NCI-H2107 treated with DMSO at 0.1 percent for 48 hours (cell line): ENCODE results near the gene ATXN2L.
"Not testable (repeated sequence)": the region's sequence is repeated elsewhere in the genome, so short reads cannot be mapped to it uniquely, and the experiment has no call there.

Experiments
- DNase-seq: peaks from one replicate; lab custom pipeline; 2025; ENCODE audit not compliant: unreplicated experiment; lab: John Stamatoyannopoulos, UW

The ATXN2L gene, protein sequence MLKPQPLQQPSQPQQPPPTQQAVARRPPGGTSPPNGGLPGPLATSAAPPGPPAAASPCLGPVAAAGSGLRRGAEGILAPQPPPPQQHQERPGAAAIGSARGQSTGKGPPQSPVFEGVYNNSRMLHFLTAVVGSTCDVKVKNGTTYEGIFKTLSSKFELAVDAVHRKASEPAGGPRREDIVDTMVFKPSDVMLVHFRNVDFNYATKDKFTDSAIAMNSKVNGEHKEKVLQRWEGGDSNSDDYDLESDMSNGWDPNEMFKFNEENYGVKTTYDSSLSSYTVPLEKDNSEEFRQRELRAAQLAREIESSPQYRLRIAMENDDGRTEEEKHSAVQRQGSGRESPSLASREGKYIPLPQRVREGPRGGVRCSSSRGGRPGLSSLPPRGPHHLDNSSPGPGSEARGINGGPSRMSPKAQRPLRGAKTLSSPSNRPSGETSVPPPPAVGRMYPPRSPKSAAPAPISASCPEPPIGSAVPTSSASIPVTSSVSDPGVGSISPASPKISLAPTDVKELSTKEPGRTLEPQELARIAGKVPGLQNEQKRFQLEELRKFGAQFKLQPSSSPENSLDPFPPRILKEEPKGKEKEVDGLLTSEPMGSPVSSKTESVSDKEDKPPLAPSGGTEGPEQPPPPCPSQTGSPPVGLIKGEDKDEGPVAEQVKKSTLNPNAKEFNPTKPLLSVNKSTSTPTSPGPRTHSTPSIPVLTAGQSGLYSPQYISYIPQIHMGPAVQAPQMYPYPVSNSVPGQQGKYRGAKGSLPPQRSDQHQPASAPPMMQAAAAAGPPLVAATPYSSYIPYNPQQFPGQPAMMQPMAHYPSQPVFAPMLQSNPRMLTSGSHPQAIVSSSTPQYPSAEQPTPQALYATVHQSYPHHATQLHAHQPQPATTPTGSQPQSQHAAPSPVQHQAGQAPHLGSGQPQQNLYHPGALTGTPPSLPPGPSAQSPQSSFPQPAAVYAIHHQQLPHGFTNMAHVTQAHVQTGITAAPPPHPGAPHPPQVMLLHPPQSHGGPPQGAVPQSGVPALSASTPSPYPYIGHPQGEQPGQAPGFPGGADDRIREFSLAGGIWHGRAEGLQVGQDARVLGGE

DNA sequence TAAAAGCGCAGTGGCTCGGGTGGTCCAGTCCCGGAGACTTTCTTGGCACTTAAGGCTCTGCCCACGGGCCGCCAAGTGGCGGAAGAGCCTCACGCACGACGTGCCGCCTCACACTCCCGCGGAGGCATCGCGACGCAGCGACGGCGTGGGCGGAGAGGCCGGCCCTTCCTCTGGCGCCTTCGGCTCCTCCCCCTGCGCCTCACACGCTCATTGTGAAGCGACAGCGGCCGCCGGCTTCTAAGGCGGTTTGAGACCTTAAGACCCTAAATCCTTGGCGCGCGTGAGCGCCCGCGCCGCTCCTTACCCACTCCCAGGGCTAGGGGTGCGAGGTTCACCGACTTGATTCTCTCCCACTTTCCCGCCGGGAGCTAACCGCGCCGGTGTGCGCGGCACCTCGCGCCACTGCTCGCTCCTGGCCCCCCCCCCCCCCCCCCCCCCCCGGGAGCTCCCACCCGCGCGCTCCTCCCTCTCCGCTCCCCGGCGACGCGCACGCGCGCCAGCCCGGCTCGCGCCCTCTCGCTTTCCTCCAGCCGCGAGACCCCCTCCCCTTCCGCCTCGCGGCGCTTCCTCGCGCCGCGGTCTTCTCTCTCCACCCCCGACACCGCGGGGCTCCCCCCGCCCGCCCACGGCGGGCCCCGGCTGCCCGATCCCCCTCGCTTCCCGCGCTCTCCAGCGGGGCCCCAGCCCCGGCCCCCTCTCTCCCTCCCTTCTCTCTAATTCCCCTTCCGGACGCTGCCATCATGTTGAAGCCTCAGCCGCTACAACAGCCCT, at the start of gene ATXN2L:
Gene ATXN2L (plus strand): TSS at position 480 of the 771 bp plus-strand sequence. CDS start 261 bp downstream, at position 741.
- peak; percentile 60 for DNase-seq

DNA sequence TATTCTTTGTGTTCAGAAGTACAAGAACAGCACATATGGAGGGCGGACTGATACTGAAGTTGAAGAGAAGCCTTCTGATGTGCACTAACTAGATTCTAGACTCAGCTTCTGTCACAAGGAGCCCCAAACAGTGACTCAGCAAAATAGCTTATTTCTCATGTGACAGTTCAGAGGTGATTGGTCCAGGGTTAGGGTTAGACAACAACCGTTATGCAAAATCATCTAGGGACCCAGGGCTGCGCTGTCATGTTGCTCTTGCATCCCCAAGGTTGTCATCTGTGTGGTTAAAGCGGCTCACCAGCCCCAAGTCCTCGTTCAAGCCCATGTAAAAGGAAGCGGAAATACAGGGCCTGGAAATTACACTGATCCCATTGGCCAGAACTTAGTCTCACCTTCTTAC, 41.1 kb upstream of the ATXN2L start:
- not testable (repeated sequence) for DNase-seq

DNA sequence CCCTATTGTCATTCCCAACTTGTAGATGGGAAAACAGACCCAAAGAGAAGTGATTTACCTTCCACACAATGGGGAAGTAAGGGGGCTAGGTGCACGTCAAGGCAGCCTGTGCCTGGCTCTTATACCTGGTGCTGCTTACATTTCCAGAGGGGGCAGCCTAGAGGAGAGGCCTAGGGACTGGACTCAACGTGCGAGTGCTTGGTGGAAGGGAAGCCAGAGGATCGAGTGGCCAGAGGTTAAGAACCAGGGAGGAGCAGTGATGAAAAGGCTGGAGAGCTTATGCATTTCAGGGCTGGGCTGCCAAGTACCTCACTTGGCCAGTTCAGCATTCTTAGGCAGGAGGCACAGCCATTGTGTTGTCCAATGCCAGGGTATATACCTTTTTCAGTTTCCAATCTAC, 40.4 kb upstream of the ATXN2L start:
- DNase-seq, result not testable (repeated sequence)

DNA sequence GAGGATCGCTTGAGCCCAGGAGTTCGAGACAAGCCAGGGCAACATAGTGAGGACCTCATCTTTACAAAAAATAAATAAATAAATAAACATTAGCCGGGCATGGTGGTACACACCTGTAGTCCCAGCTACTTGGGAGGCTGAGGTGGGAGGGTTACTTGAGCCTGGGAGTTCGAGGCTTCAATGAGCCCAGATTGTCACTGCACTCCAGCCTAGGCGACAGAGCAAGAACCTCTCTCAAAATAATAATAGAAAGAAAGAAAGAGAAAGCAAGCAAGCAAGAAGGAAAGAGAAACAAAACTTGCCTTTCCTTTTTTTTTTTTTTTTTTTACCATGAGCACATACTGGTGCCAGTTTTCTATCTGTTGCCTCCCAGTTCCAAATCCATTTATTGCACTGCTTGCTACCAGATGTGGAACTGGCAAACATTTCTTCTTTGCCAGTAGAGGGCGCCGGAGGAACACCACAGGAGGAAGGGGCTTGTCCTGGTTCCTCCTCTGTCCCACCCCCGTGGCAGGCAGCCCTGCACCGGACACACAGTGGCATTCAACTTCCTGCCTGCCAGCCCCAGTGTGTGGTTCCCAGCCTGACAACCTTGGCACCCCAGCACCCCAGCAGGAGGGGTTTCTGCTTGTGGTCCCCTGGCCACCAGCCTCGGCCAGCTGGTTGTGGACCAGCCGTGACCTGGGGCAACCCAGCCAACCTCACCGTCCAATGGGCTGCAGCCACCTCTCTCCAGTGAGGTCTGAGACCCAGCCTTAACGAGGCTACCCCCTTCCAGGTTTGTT, 20.4 kb upstream of the ATXN2L start:
- DNase-seq, result not testable (repeated sequence)

DNA sequence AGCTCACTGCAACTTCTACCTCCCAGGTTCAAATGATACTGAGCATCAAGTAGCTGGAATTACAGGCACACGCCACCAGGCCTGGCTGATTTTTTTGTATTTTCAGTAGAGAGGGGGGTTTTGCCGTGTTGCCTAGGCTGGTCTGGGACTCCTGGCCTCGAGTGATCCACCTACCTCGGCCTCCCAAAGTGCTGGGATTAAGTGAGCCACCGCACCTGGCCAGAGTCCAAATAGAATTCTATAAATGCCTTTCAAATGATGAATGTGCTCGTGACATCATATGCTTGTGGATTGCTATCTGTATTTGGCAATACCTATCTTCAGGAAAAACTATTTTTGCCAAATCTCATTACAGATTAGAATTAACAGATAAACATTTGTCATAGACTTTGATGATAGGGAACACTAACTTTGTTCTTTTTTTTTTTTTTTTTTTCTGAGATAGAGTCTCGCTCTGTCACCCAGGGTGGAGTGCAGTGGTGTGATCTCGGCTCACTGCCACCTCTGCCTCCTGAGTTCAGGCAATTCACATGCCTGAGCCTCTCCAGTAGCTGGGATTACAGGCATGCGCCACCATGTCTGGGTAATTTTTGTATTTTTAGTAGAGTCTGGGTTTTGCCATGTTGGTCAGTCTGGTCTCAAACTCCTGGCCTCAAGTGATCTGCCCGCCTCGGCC, 15.2 kb upstream of the ATXN2L start:
- not testable (repeated sequence) for DNase-seq

DNA sequence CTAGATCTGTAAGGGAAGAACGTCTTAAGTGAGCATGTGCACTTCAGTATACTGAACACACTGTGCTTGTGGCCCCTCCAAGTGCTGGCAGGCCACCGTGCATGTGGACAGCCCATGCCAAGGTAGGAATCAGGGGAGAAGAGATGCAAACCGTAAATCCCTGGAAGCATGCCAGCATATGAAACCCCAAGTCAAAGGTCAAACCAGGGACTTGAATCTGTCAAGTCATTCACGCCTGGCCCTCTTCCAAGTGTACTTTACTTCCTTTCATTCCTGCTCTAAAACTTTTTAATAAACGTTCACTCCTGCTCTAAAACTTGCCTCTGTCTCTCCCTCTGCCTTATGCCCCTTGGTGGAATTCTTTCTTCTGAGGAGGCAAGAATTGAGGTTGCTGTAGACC, 2.8 kb upstream of the ATXN2L start:
- no peak for DNase-seq

DNA sequence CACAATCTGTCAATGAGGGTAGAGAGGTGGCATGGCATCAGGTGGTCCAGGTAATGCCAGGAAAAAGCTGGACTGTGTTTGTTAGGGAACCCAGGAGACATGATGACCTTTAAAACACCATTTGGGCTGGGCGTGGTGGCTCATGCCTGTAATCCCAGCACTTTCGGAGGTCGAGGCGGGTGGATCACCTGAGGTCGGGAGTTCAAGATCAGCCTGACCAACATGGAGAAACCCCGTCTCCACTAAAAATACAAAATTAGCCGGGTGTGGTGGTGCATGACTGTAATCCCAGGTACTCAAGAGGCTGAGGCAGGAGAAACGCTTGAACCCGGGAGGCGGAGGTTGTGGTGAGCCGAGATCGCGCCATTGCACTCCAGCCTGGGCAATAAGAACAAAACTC, 2.3 kb upstream of the ATXN2L start:
- not testable (repeated sequence) for DNase-seq

DNA sequence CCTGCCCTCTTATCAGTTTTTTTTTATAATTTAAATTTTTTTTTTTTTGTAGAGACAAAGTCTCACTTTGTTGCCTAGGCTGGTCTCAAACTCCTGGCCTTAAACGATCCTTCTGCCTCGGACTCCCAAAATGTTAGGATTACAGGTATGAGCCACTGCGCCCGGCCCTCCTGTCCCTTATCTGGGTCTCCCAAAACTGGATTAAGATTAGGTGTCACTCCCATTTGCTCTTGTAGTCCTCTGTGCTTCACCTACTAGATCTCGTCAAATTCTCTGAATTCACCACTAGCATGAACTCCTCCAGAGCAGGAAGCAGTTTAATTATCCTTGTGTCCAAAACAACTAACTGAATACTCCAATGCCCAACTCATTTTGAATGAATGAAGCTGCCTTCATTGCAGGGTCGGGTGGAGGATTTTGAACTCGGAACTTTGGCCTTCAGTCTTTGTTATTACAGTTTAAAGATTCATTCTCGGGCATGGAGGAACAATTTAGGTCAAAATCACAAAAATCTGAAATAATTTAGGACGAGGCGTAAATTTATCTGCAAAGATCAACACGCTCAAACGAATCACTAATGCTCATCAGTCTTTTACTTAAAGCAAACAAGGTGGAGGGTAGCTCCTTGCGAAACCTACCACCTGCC, 802 bp upstream of the ATXN2L start:
- DNase-seq, result no peak

DNA sequence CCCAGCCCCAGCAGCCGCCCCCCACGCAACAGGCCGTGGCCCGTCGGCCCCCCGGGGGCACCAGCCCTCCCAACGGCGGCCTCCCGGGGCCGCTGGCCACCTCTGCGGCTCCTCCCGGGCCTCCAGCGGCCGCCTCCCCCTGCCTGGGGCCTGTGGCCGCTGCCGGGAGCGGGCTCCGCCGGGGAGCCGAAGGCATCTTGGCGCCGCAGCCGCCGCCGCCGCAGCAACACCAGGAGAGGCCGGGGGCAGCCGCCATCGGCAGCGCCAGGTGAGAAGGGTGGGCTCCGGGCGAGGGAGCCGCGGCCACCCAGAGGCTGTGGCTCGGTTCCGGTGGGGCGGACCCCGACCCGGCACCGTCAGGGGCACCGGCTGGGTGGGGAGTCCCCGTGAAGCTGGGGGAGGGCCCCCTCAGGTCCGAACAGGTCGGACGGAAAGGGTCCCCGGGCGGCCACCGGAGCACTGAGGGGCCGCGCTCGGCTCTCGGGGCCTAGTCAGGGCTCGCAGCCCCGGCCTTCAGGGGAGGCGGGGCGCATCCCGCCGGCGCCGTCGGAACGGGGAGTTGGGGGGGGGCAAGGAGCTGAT, 583 bp downstream of the ATXN2L start:
- DNase-seq, result no peak

DNA sequence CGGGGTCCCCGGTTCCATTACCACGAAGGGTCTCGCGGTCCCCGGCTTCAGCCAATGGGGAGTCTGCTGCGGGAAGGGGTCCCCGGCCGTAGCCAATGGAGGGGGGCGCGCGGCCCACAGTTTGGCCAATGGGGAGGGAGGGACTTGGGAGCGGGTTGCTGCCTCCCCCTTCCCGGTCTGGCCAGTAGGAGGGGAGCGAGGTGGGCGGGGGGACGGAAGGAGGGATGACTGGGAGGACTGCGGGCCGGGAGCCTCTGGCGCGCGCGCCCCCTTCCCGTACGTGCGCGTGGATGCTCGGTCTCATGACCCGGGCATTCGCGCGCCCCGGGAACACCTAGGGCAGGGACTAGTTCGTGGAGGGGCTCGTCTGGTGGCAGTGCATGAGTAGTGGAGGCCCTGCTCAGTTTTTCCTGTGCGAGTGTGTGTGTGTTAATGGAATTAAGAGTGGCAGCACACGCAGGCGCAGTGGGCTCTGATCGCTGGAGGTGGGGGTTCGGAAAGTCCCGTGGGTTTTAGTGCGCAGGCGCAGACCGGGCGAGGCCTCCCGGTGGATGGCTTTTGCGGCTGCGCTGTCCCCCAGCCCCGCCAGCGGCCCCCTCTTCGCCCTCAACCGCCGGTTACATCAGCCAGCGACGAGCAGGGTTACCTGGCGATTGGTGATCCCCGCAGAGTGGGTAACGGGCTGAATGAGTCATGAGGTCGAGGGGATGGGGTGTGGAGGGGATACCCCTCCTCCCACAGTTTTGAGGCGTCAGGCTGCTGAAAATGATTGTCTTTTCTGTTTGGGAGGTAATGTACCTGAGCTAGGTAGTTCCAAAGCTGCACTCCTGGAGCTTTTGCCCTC, 1.3 kb downstream of the ATXN2L start:
- peak; percentile 91 for DNase-seq

DNA sequence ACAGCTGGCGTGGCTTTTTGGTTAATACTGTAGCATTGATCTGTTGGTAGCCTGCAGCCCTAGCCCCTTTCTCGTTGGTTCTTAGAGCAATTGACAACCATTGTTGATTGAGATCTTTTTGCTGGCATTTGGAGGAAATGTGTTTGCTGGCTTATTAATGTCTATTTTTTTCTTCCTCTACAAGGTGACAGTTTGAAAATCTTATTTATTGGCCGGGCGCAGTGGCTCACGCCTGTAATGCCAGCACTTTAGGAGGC, 1.8 kb downstream of the ATXN2L start:
- no peak for DNase-seq

DNA sequence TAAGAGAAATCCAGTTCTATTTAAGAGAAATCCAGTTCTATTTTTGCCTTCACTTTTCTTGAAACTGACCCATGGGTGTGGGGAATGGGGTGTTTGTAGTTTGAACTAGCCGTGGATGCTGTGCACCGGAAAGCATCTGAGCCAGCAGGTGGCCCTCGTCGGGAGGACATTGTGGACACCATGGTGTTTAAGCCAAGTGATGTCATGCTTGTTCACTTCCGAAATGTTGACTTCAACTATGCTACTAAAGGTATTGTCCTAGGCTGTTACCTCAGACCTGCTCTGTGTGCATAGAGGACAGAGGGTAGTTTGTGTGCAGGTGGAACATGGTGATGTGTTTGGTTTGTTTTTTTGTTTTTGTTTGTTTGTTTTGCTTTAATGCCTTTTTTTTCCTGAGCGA, 3.3 kb downstream of the ATXN2L start:
- no peak for DNase-seq

DNA sequence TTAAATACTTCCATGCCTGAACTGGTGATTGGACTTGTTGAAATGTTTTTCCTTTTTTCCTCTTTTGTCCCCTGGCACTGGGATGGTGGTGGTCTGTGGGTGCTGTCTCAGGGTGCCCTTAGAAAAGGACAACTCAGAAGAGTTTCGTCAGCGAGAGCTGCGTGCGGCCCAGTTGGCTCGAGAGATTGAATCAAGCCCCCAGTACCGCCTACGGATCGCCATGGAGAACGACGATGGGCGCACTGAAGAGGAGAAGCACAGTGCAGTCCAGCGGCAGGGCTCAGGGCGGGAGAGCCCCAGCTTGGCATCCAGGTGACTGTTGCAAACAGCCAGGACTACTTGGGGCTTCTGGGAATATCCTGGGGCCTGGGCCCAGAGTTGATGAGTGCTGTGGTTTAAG, 6.9 kb downstream of the ATXN2L start:
- no peak for DNase-seq

DNA sequence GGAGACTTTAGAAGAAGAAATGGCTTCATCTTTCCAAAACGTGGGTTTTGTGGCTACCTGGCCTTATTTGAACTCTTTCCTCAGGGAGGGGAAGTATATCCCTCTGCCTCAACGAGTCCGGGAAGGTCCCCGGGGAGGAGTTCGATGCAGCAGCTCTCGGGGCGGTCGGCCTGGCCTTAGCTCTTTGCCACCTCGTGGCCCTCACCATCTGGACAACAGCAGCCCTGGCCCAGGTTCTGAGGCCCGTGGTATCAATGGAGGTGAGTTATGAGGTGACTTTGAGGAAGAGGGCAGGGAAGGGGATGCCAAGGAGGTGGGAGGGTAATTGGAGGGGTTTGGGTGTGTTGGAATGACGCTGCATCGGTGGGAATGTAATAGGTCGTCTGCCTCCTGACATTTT, 7.7 kb downstream of the ATXN2L start:
- no peak for DNase-seq

DNA sequence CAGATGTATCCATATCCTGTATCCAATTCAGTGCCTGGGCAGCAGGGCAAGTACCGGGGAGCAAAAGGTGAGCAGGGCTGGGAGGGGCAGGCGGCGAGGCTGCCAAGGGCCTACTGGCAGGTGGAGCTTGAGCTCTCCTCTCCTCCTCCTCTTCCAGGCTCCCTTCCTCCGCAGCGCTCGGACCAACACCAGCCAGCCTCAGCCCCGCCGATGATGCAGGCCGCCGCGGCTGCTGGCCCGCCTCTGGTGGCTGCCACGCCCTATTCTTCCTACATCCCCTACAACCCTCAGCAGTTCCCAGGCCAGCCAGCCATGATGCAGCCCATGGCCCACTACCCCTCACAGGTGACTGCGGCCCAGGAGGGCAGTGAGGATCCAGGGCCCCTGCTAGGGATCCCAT, 11.6 kb downstream of the ATXN2L start:
- no peak for DNase-seq

DNA sequence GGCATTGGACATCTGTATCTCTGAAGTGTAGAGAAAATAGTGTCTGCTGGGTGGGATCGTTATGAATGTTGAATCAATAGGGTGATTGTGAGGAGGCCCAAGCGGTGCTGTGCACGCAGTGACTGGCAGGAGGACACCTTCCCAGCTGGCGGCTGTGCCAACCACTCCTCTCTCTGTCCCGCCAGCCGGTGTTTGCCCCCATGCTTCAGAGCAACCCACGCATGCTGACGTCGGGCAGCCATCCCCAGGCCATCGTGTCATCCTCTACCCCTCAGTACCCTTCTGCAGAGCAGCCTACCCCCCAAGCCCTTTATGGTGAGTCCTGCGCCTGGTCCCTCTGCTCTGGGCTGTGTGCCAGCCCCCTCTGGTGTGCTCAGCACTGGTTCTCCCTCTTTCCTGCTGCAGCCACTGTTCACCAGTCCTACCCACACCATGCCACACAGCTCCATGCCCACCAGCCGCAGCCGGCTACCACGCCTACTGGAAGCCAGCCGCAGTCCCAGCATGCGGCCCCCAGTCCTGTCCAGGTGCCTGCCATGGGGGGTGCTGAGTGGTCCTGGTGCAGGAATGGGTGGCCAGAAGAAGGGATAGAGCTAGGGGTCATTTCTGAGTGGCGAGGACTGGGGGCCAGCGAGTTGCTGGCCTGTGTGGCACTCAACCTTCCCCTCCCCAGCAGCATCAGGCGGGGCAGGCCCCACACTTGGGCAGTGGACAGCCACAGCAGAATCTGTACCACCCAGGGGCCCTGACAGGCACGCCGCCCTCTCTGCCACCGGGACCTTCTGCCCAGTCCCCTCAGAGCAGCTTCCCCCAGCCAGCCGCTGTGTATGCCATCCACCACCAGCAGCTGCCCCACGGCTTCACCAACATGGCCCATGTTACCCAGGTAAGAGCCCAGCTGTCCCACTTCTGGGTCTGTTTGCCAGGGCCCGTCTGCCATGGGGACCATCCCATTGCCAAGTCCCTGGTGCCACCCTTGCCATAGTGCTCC, 12.4 kb downstream of the ATXN2L start:
- no peak for DNase-seq
